ENCODE results near the gene LENG1.

DNA sequence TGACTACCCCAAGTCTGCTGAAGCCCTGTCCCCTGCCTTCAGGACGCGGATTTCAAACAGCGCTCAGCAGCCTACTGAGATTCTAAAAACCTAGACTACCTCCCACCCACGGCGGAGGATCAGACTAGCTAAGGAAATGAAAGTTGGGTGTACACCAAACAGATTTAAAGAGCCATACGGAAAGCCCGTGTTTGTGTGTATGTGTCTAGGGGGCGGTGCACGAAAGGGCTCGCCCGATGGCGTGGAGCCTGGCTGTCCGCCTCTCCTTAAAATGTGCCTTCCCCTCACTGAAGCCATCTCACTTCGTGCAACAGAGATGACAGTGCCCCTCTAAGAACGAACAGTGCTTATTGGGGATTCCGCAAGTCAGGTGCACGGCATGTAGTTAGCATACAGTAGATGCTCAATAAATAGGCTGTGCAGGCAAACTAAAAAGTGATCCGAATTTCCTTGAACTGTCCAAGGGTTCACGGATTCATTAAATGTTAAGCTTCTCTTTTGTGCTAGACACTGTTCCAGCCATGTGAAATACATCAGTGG lies 639 bp downstream of the LENG1 start:
- TF ChIP-seq, protein P1, sequence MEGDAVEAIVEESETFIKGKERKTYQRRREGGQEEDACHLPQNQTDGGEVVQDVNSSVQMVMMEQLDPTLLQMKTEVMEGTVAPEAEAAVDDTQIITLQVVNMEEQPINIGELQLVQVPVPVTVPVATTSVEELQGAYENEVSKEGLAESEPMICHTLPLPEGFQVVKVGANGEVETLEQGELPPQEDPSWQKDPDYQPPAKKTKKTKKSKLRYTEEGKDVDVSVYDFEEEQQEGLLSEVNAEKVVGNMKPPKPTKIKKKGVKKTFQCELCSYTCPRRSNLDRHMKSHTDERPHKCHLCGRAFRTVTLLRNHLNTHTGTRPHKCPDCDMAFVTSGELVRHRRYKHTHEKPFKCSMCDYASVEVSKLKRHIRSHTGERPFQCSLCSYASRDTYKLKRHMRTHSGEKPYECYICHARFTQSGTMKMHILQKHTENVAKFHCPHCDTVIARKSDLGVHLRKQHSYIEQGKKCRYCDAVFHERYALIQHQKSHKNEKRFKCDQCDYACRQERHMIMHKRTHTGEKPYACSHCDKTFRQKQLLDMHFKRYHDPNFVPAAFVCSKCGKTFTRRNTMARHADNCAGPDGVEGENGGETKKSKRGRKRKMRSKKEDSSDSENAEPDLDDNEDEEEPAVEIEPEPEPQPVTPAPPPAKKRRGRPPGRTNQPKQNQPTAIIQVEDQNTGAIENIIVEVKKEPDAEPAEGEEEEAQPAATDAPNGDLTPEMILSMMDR (IDR thresholded peaks at IDR 0.05), result no peak
- TF ChIP-seq, protein P2, sequence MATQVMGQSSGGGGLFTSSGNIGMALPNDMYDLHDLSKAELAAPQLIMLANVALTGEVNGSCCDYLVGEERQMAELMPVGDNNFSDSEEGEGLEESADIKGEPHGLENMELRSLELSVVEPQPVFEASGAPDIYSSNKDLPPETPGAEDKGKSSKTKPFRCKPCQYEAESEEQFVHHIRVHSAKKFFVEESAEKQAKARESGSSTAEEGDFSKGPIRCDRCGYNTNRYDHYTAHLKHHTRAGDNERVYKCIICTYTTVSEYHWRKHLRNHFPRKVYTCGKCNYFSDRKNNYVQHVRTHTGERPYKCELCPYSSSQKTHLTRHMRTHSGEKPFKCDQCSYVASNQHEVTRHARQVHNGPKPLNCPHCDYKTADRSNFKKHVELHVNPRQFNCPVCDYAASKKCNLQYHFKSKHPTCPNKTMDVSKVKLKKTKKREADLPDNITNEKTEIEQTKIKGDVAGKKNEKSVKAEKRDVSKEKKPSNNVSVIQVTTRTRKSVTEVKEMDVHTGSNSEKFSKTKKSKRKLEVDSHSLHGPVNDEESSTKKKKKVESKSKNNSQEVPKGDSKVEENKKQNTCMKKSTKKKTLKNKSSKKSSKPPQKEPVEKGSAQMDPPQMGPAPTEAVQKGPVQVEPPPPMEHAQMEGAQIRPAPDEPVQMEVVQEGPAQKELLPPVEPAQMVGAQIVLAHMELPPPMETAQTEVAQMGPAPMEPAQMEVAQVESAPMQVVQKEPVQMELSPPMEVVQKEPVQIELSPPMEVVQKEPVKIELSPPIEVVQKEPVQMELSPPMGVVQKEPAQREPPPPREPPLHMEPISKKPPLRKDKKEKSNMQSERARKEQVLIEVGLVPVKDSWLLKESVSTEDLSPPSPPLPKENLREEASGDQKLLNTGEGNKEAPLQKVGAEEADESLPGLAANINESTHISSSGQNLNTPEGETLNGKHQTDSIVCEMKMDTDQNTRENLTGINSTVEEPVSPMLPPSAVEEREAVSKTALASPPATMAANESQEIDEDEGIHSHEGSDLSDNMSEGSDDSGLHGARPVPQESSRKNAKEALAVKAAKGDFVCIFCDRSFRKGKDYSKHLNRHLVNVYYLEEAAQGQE (IDR thresholded peaks at IDR 0.05; ENCODE audit: insufficient read depth in 1 of 2, low read depth in 2 of 2, low read length in 1 of 2), result no peak
- TF ChIP-seq POLR2AphosphoS5 (IDR thresholded peaks at IDR 0.05; ENCODE audit: low read depth, low read length), result no peak
